Measurements from ENCODE around the gene SIN3A. TPM values are rescaled to one million over a fixed set of nuclear protein-coding genes. Genes with fewer than 3 reads are reported as not detected.

The SIN3A gene
- total RNA-seq, 1 experiment from 2014 or later: 24.9 TPM

- H3K9me2 ChIP-seq (replicated peaks; ENCODE audit: low read length): no peaks in the 10 kb centered on the region
- no TSS peak for BruUV-seq (replicated peaks)
- no peaks in the 10 kb centered on the region for H3K9me3 ChIP-seq (ENCODE audit: low read length)
- DNase-seq: no peak
- no peak overlapping the region for H3K4me3 ChIP-seq (ENCODE audit: low read length)
- intact Hi-C loops (cut with micrococcal nuclease): no loop called here
- no peaks in the 10 kb centered on the region for H3K27me3 ChIP-seq (ENCODE audit: low read length)
- no peak overlapping the region for H2AFZ ChIP-seq (ENCODE audit: low read length)
- POLR2A ChIA-PET (ENCODE audit: unreplicated experiment): no interaction called here
- ATAC-seq: no peak
- H3K36me3 ChIP-seq (ENCODE audit: low read depth, low read length): peaks cover 22% of the 10 kb centered on the region; the same call in 1 of the 2 replicates
- H3K27ac ChIP-seq (ENCODE audit: low read length): no peak overlapping the region
- H3K4me1 ChIP-seq (ENCODE audit: insufficient read depth, low read length): no peaks in the 10 kb centered on the region
- no peak overlapping the region for H3K9ac ChIP-seq (ENCODE audit: low read length)
- H3K4me2 ChIP-seq (ENCODE audit: low read length): no peak overlapping the region
- no peaks in the 10 kb centered on the region for H3F3A ChIP-seq (ENCODE audit: low read length, unreplicated experiment)
- TF ChIP-seq EZH2 (IDR thresholded peaks at IDR 0.05; ENCODE audit: low read length, unreplicated experiment) (no peak), EZH2phosphoT487 (IDR thresholded peaks at IDR 0.05; ENCODE audit: borderline replicate concordance, low read length) (no peak)
- TF ChIP-seq, protein P1, sequence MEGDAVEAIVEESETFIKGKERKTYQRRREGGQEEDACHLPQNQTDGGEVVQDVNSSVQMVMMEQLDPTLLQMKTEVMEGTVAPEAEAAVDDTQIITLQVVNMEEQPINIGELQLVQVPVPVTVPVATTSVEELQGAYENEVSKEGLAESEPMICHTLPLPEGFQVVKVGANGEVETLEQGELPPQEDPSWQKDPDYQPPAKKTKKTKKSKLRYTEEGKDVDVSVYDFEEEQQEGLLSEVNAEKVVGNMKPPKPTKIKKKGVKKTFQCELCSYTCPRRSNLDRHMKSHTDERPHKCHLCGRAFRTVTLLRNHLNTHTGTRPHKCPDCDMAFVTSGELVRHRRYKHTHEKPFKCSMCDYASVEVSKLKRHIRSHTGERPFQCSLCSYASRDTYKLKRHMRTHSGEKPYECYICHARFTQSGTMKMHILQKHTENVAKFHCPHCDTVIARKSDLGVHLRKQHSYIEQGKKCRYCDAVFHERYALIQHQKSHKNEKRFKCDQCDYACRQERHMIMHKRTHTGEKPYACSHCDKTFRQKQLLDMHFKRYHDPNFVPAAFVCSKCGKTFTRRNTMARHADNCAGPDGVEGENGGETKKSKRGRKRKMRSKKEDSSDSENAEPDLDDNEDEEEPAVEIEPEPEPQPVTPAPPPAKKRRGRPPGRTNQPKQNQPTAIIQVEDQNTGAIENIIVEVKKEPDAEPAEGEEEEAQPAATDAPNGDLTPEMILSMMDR (conservative IDR thresholded peaks at IDR 0.05; ENCODE audit: low read depth, low read length): no peak
- peaks cover 63% of the 10 kb centered on the region for H3K79me2 ChIP-seq (ENCODE audit: low read length)
- CTCF ChIA-PET: no interaction called here
- 0 out of 2 replicates have a peak, but pooled peaks cover 7% of the 10 kb centered on the region for H4K20me1 ChIP-seq (ENCODE audit: low read length)
Measured at GRCh38 chr15:75430259-75430658, 21.2 kb downstream of the SIN3A start.

DNA sequence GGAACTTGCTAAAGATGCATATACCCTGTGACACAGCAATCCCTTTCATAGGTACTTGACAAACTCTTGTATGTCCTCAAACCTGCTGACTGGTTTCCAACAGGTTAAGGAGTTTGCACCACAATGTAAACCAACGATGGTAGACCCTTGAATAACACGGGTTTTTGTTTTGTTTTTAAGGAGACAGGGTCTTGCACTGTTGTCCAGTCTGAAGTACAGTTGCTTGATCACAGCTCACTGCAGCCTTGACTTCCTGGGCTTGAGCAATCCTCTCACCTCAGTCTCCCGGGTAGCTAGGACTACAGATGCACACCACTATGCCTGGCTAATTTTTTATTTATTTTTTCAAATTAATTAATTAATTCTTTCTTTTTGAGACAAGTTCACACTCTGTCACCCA lies 23.3 kb downstream of the SIN3A start:
- Histone ChIP-seq H3K27me3 (ENCODE audit: low read length) (no peaks in the 10 kb centered on the region), H2AFZ (ENCODE audit: low read length) (no peak overlapping the region), H3K36me3 (ENCODE audit: low read depth, low read length) (peaks cover 25% of the 10 kb centered on the region; the same call in 1 of the 2 replicates), H3F3A (ENCODE audit: low read length, unreplicated experiment) (no peaks in the 10 kb centered on the region), H4K20me1 (ENCODE audit: low read length) (0 out of 2 replicates have a peak, but pooled peaks cover 7% of the 10 kb centered on the region), H3K4me3 (ENCODE audit: low read length) (no peak overlapping the region), H3K9me2 (replicated peaks; ENCODE audit: low read length) (no peaks in the 10 kb centered on the region), H3K9ac (ENCODE audit: low read length) (no peak overlapping the region), H3K4me1 (ENCODE audit: insufficient read depth, low read length) (no peaks in the 10 kb centered on the region), H3K27ac (ENCODE audit: low read length) (no peak overlapping the region), H3K79me2 (ENCODE audit: low read length) (peaks cover 43% of the 10 kb centered on the region), H3K9me3 (ENCODE audit: low read length) (no peaks in the 10 kb centered on the region), H3K4me2 (ENCODE audit: low read length) (no peak overlapping the region)
- DNase-seq: no peak
- no TSS peak for BruUV-seq (replicated peaks)
- TF ChIP-seq EZH2 (IDR thresholded peaks at IDR 0.05; ENCODE audit: low read length, unreplicated experiment): no peak
- TF ChIP-seq EZH2phosphoT487 (IDR thresholded peaks at IDR 0.05; ENCODE audit: borderline replicate concordance, low read length): no peak
- TF ChIP-seq, protein P1 (conservative IDR thresholded peaks at IDR 0.05; ENCODE audit: low read depth, low read length): no peak
- CTCF ChIA-PET: no interaction called here
- POLR2A ChIA-PET (ENCODE audit: unreplicated experiment): no interaction called here
- no peak for ATAC-seq
- intact Hi-C loops (cut with micrococcal nuclease): no loop called here

GRCh38 chr15:75425966-75426500 lies 25.5 kb downstream of the SIN3A start:
- intact Hi-C loops (cut with micrococcal nuclease): no loop called here
- Histone ChIP-seq H3K79me2 (ENCODE audit: low read length) (peaks cover 23% of the 10 kb centered on the region), H3K9ac (ENCODE audit: low read length) (no peak overlapping the region), H3K36me3 (ENCODE audit: low read depth, low read length) (peaks cover 42% of the 10 kb centered on the region), H3F3A (ENCODE audit: low read length, unreplicated experiment) (peaks cover 7% of the 10 kb centered on the region), H3K27me3 (ENCODE audit: low read length) (no peaks in the 10 kb centered on the region), H4K20me1 (ENCODE audit: low read length) (0 out of 2 replicates have a peak, but pooled peaks cover 7% of the 10 kb centered on the region), H3K4me2 (ENCODE audit: low read length) (no peak overlapping the region), H3K4me3 (ENCODE audit: low read length) (no peak overlapping the region), H3K27ac (ENCODE audit: low read length) (no peak overlapping the region), H2AFZ (ENCODE audit: low read length) (no peak overlapping the region), H3K9me3 (ENCODE audit: low read length) (no peaks in the 10 kb centered on the region), H3K9me2 (replicated peaks; ENCODE audit: low read length) (no peaks in the 10 kb centered on the region), H3K4me1 (ENCODE audit: insufficient read depth, low read length) (peaks cover 8% of the 10 kb centered on the region)
- no TSS peak for BruUV-seq (replicated peaks)
- DNase-seq (no peak), ATAC-seq (no peak)
- ChIA-PET POLR2A (ENCODE audit: unreplicated experiment) (interaction anchor here (0.7 kb wide), 1 partner anchor 30 kb away, joined by 5 read pairs; no protein-coding TSS in a partner anchor), CTCF (interaction anchor here (0.7 kb wide), 1 partner anchor 215 kb away, joined by 4 read pairs; no protein-coding TSS in a partner anchor)
- TF ChIP-seq EZH2phosphoT487 (IDR thresholded peaks at IDR 0.05; ENCODE audit: borderline replicate concordance, low read length) (no peak), EZH2 (IDR thresholded peaks at IDR 0.05; ENCODE audit: low read length, unreplicated experiment) (no peak)
- TF ChIP-seq, protein P1 (conservative IDR thresholded peaks at IDR 0.05; ENCODE audit: low read depth, low read length): no peak

All from PC-3 (cell line).